Measurements from ENCODE around the gene USP38.

Gene USP38

GRCh38 chr4:143178923-143179322 is 5.8 kb upstream of the USP38 start:
- H3K27ac ChIP-seq: peak overlapping the region; percentile 28; the same call in 1 of the 2 replicates
- no peak; the same call in 1 of the 2 replicates for TF ChIP-seq CTCF (conservative IDR thresholded peaks at IDR 0.05)

GRCh38 chr4:143183513-143184216 is 1.1 kb upstream of the USP38 start:
- peak overlapping the region; percentile 93 for H3K27ac ChIP-seq
- no peak for TF ChIP-seq CTCF (conservative IDR thresholded peaks at IDR 0.05)

- H3K27ac ChIP-seq: peak overlapping the region; percentile 93
- TF ChIP-seq CTCF (conservative IDR thresholded peaks at IDR 0.05): no peak
Measured at GRCh38 chr4:143184217-143184502, 557 bp upstream of the USP38 start.

DNA sequence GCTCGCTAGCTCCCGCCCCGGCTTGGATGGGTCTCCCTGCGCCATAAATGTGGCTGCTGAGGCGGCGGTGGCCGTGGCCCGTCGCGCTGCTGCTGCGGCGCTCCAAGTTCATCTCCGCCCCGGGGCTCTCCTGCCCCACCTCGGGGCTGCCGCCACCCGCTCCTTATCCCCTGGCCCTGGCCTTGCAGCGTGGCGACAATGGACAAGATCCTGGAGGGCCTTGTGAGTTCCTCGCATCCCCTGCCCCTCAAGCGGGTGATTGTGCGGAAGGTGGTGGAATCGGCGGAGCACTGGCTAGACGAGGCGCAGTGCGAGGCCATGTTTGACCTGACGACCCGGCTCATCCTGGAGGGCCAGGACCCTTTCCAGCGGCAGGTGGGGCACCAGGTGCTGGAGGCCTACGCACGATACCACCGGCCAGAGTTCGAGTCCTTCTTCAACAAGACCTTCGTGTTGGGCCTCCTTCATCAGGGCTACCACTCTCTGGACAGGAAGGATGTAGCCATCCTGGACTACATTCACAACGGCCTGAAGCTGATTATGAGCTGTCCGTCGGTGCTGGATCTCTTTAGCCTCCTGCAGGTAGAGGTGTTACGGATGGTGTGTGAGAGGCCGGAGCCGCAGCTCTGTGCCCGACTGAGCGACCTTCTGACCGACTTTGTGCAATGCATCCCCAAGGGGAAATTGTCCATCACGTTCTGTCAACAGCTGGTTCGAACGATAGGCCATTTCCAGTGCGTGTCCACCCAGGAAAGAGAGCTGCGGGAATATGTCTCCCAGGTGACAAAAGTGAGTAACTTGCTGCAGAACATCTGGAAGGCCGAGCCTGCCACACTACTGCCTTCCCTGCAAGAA is 763 bp downstream of the USP38 start:
- no peak for TF ChIP-seq CTCF (conservative IDR thresholded peaks at IDR 0.05)
- peak overlapping the region; percentile 93 for H3K27ac ChIP-seq

DNA sequence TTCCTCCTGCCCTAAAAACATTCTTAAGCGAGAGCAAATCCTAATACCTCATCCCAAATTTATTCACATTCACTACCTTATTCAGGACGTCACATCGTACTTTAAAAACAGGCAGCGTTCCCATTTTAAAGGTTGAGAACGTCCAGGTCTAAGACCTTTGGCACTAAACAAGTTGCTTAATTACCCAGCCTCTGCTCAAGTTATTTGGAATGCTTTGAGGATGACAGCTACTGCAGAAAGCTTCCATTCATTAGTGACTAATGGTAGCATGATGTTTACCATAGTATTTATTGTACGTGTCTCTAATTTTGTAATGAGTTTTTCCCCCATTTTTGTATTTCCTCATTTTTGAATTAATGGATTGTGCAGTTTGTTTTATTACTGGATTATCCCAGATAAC is 1.5 kb downstream of the USP38 start:
- H3K27ac ChIP-seq: peak overlapping the region; percentile 93
- TF ChIP-seq CTCF (conservative IDR thresholded peaks at IDR 0.05): no peak

DNA sequence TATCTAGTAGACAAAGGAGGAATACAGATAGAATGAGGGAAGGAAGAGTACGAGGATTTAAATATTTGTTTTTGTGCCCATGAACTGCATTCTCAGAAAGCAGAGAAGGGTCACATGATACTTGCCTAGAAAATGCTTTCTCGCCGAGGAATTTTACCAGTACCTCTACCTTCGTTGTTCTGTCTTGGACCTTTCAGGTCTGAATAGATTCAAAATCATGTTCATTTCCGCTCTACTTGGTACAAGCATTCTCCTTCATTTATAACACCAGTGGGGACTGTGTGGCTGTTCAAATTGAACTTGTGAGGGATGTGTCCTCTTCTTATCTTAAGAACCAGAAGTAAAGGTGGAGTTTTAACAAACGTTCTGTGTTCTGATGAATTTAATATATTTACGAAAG is 1.9 kb downstream of the USP38 start:
- H3K27ac ChIP-seq: peak overlapping the region; percentile 93

More for the DNA sequence above, 1.9 kb downstream of the USP38 start:
- TF ChIP-seq CTCF (conservative IDR thresholded peaks at IDR 0.05): no peak

Data from VCaP (cell line).